Endothelial cell of umbilical vein (primary cell): ENCODE measurements around the gene AKNA. TPM values are rescaled to one million over a fixed set of nuclear protein-coding genes. Genes with fewer than 3 reads are reported as not detected.

Experiments
- BruUV-seq: library from RNA; stranded (reverse); fragments of 400-500 nt; replicated peaks from 2 replicates; lab custom pipeline; 2021; lab: Mats Ljungman, UMichigan
- CTCF ChIA-PET: fragments of 300-600, 350-600 bp; sonication (Branson Sonifier 250); formaldehyde crosslinking; loops from one replicate; lab custom pipeline; 2021; ENCODE audit warnings: antibody characterized with exemption, inconsistent platforms; lab: Charles Lee
- POLR2A ChIA-PET: fragments of 300-600, 350-600 bp; sonication (Branson Sonifier 250); formaldehyde crosslinking; loops from one replicate; lab custom pipeline; 2021; ENCODE audit warnings: antibody characterized with exemption, inconsistent platforms; lab: Charles Lee
- DNase-seq: peaks from one replicate; pipeline ENCODE4 v3.0.0-alpha.2; 2011; ENCODE audit warnings: low read depth, low spot score
- FAIRE-seq: peaks from 2 replicates; lab custom pipeline; 2011; peaks lifted over from hg19 to GRCh38; lab: Jason Lieb, UNC
- H2AFZ ChIP-seq: 2 replicates; pipeline ENCODE4 v1.6.0; 2012; ENCODE audit warnings: low read depth, low read length, control low read depth, inconsistent platforms
- H3K27ac ChIP-seq: 2 replicates; pipeline ENCODE4 v1.5.1; 2011; ENCODE audit warnings: low read depth, mild to moderate bottlenecking, control low read depth, low read length, moderate library complexity; ENCODE audit not compliant: insufficient read depth
- H3K27me3 ChIP-seq, 2 experiments: 2 replicates each; pipeline versions ENCODE4 v1.6.0 to v1.6.1; 2011; ENCODE audit warnings: low read length in 2 of 2, mixed read lengths in 1 of 2; ENCODE audit not compliant: control insufficient read depth in 2 of 2, insufficient read depth in 2 of 2
- H3K36me3 ChIP-seq, 2 experiments: 2 replicates in 1 of 2; 3 replicates in 1 of 2; pipeline ENCODE4 v1.5.1; 2011; ENCODE audit warnings: low read length in 2 of 2, mild to moderate bottlenecking in 1 of 2, moderate library complexity in 1 of 2; ENCODE audit not compliant: control insufficient read depth in 2 of 2, insufficient read depth in 2 of 2; ENCODE audit errors: extremely low read depth in 1 of 2
- H3K4me1 ChIP-seq: 3 replicates; pipeline ENCODE4 v1.5.1; 2011; ENCODE audit warnings: mild to moderate bottlenecking, low read length; ENCODE audit not compliant: control insufficient read depth, insufficient read depth; ENCODE audit errors: extremely low read depth
- H3K4me2 ChIP-seq: 2 replicates; pipeline ENCODE4 v1.6.1; 2011; ENCODE audit warnings: low read length, control low read depth, mixed read lengths; ENCODE audit not compliant: insufficient read depth
- H3K4me3 ChIP-seq, 3 experiments: fragments of 200-600 bp in 1 of 3; sonication (generic), shearing (Covaris generic) in 1 of 3; replicated peaks in 1 of 3; 2 replicates each; pipeline ENCODE4 v1.5.1; 2011 to 2016; ENCODE audit warnings: control low read depth in 3 of 3, low read length in 3 of 3, mild to moderate bottlenecking in 2 of 3, inconsistent platforms in 1 of 3, low read depth in 1 of 3, moderate library complexity in 1 of 3; ENCODE audit not compliant: insufficient read depth in 1 of 3
- H3K79me2 ChIP-seq: 2 replicates; pipeline ENCODE4 v1.6.0; 2012; ENCODE audit warnings: low read length, inconsistent platforms; ENCODE audit not compliant: control insufficient read depth, insufficient read depth
- H3K9ac ChIP-seq: replicated peaks from 2 replicates; pipeline ENCODE3; 2011; ENCODE audit warnings: low read length, control low read depth; ENCODE audit not compliant: insufficient read depth; ENCODE audit errors: extremely low read depth
- H3K9me1 ChIP-seq: replicated peaks from 3 replicates; pipeline ENCODE4 v1.6.0; 2011; ENCODE audit warnings: mild to moderate bottlenecking, low read length; ENCODE audit not compliant: control insufficient read depth, insufficient read depth; ENCODE audit errors: extremely low read depth
- H3K9me3 ChIP-seq: replicated peaks from 2 replicates; pipeline ENCODE4 v1.5.1; 2012; ENCODE audit warnings: low read length, inconsistent platforms; ENCODE audit not compliant: control insufficient read depth, insufficient read depth
- H4K20me1 ChIP-seq: replicated peaks from 2 replicates; pipeline ENCODE3; 2011; ENCODE audit warnings: mild to moderate bottlenecking, low read length; ENCODE audit not compliant: control insufficient read depth, insufficient read depth; ENCODE audit errors: extremely low read depth
- CTCF ChIP-seq, 2 donors: IDR thresholded peaks; 1 replicate in 1 of 2; 2 replicates in 1 of 2; pipeline ENCODE4 v1.5.1; 2011; ENCODE audit warnings: low read length in 2 of 2, mild to moderate bottlenecking in 2 of 2, moderate library complexity in 2 of 2, control low read depth in 1 of 2, inconsistent platforms in 1 of 2, low read depth in 1 of 2; ENCODE audit not compliant: insufficient read depth in 1 of 2; ENCODE audit errors: extremely low read depth in 1 of 2
- EZH2 ChIP-seq: IDR thresholded peaks from 2 replicates; pipeline ENCODE4 v1.6.1; 2012; ENCODE audit warnings: borderline replicate concordance, low read depth, mild to moderate bottlenecking, moderate library complexity, low read length, inconsistent platforms; ENCODE audit not compliant: severe bottlenecking
- FOS ChIP-seq: IDR thresholded peaks from 2 replicates; pipeline ENCODE4 v1.6.1; 2011; ENCODE audit warnings: mild to moderate bottlenecking, low read length, moderate library complexity, borderline replicate concordance; ENCODE audit not compliant: insufficient read depth
- GATA2 ChIP-seq: IDR thresholded peaks from 2 replicates; pipeline ENCODE4 v1.7.0; 2011; ENCODE audit warnings: low read depth, mild to moderate bottlenecking, moderate library complexity, mixed read lengths, low read length; ENCODE audit not compliant: insufficient read length, insufficient read depth
- JUN ChIP-seq: IDR thresholded peaks from 2 replicates; pipeline ENCODE4 v1.6.1; 2011; ENCODE audit warnings: borderline replicate concordance, low read depth; ENCODE audit not compliant: insufficient read length, insufficient read depth
- MAX ChIP-seq: IDR thresholded peaks from 2 replicates; pipeline ENCODE4 v1.6.1; 2011; ENCODE audit not compliant: insufficient read depth, insufficient read length
- MYC ChIP-seq: IDR thresholded peaks from one replicate; pipeline ENCODE4 v1.6.1; 2011; ENCODE audit warnings: mild to moderate bottlenecking, low read depth, low read length
- POLR2A ChIP-seq: IDR thresholded peaks from 2 replicates; pipeline ENCODE4 v1.6.1; 2012; ENCODE audit warnings: low read depth, mild to moderate bottlenecking, control low read depth, low read length
- POLR2AphosphoS5 ChIP-seq: IDR thresholded peaks from 2 replicates; pipeline ENCODE4 v1.6.1; 2012; ENCODE audit warnings: low read depth, mild to moderate bottlenecking, control low read depth, low read length, moderate library complexity; ENCODE audit not compliant: insufficient read depth
- dilution Hi-C: fragments of 300-500 bp; cut with MboI; formaldehyde crosslinking; loops from one replicate; pipeline ENCODE4 v1.15.0; 2019; ENCODE audit warnings: low sequenced_read_pairs; ENCODE audit not compliant: extremely low pct_ligation_motif_present
- intact Hi-C: fragments of 100-400 bp; cut with micrococcal nuclease; formaldehyde crosslinking; loops from one replicate; pipeline ENCODE4 v1.10.0; 2022
- polyA plus RNA-seq, 4 experiments: library from polyadenylated mRNA; depleted of rRNA in 3 of 4; stranded (reverse) in 3 of 4; unstranded in 1 of 4; fragments of >200 nt; gene quantifications; 2 replicates each; pipeline versions ENCODE4 v1.2.1 to v1.2.3, GENCODE V29; 2011 to 2012; ENCODE audit warnings: missing spikeins in 1 of 4
- total RNA-seq: library from RNA; stranded (reverse); gene quantifications from 2 replicates; pipeline ENCODE4 v1.2.3, GENCODE V29; 2021

The AKNA gene
- total and polyA plus RNA-seq, 2 donors (not counting 3 experiments of a cell fraction or from before 2014, with no cell fraction given), result 11.3 to 22.4 TPM

GRCh38 chr9:114291886-114292590, 95.7 kb downstream of the AKNA start:
- no TSS peak for BruUV-seq
- Histone ChIP-seq H3K4me1 (no peaks in the 10 kb centered on the region), H3K27ac (no peak overlapping the region), H2AFZ (no peak overlapping the region), H3K27me3 (no peaks in the 10 kb centered on the region), H3K4me2 (no peak overlapping the region), H3K4me3 (no peak overlapping the region), H3K9me1 (no peaks in the 10 kb centered on the region), H3K79me2 (no peaks in the 10 kb centered on the region), H3K36me3 (peaks cover 4 to 6% of the 10 kb centered on the region in 2 experiments), H3K9ac (no peak overlapping the region), H3K9me3 (no peaks in the 10 kb centered on the region), H4K20me1 (no peaks in the 10 kb centered on the region)
- CTCF ChIA-PET, result interaction anchor here (1.0 to 4.8 kb wide), 11 partner anchors 47 to 208 kb away, joined by 4 to 277 read pairs (median 15); partner anchors contain the start of gene COL27A1
- intact Hi-C loops (loop anchor here (1.0 to 5.0 kb wide), 4 partner anchors 137 to 555 kb away; partner anchors contain the start of gene COL27A1), dilution Hi-C loops (loop anchor here (25.0 kb wide), 1 partner anchor 205 kb away; the partner anchor contains the start of genes AMBP and KIF12)
- TF ChIP-seq MAX, result no peak
- TF ChIP-seq POLR2A, result no peak
- TF ChIP-seq MYC, result no peak
- no peak for TF ChIP-seq POLR2AphosphoS5
- no peak for TF ChIP-seq GATA2
- TF ChIP-seq CTCF (IDR thresholded peaks at IDR 0.05; ENCODE audit: extremely low read depth in 1 of 2, insufficient read depth in 1 of 2, low read depth in 1 of 2, low read length in 2 of 2), result no peak
- no peak for TF ChIP-seq JUN
- no peak for TF ChIP-seq FOS
- no peak for TF ChIP-seq EZH2
- POLR2A ChIA-PET, result interaction anchor here (0.6 kb wide), 1 partner anchor 131 kb away, joined by 3 read pairs; no protein-coding TSS in a partner anchor
- DNase-seq (no peak), FAIRE-seq (no peak)
